ENCODE data around the gene TIMM23. TPM values are rescaled to one million over a fixed set of nuclear protein-coding genes. Genes with fewer than 3 reads are reported as not detected.
"Not testable (repeated sequence)": the region's sequence is repeated elsewhere in the genome, so short reads cannot be mapped to it uniquely, and the experiment has no call there.

Gene TIMM23
- total RNA-seq, 2 donors from 2014 or later: 59.2 to 80.5 TPM

DNA sequence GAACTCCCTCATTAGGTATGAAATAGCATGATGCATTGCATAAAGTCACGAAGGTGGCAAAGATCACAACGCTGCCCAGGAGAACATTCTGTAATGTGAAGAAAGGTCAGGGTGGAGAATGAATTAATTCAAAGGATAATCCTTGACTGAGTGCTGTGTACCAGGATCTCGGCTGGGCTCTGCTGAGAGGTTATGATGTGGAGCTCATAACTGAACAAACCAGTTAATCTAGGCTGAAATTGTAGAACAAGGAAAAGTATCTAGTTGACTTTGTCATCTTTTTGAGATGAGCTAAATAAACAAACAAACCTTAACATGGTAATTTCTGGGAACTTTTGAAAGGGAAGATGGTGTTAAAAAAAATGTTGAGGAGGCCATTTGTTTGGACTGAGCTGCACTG is 67.7 kb downstream of the TIMM23 start:
- DNase-seq: no peak
- ATAC-seq: no peak
- intact Hi-C loops (cut with DNase I): no loop called here

DNA sequence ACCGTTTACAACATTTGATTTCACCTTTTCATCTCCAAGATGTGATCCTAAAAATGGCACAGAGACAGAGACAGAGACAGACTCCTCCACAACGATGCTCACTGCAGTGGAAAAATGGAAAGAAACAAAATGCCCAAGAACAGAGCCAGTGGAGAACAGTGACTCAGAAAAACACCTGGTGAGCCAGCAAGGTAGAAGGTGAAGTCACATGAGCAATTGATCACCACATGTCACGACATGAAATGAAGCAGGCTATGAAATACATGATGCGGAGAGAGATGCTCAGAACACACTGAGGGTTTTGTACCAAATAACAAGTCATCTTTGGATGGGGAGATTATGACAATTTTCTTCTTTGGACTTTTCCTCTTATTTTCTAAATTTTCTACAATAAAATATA is 70.2 kb downstream of the TIMM23 start:
- ATAC-seq: no peak
- intact Hi-C loops (cut with DNase I): no loop called here
- DNase-seq: no peak

DNA sequence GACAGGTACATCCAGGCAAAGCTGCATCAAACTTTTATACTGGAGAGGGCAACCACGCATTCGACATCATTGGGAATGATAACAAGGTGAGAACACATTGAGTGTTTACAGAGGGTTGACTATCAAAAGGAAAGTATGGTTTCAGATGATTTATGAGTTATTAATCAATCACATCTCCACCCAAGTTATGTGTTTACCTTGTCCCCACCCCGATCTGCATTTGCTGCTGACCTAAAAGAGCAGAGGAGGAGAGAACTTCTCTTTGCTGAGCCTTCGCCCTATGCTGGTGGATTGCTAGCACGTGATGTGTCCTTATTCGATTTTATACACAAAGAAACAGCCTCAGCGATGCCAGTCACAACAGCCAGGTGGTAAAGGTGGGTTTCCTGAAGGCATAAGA is 74.0 kb downstream of the TIMM23 start, which contains the start of gene MSMB:
MSMB (minus strand) TSS at position 9 of the 400 bp plus-strand sequence. CDS start 32 bp downstream, outside the sequence.
- intact Hi-C loops (cut with DNase I): no loop called here
- DNase-seq (no peak), ATAC-seq (no peak)

DNA sequence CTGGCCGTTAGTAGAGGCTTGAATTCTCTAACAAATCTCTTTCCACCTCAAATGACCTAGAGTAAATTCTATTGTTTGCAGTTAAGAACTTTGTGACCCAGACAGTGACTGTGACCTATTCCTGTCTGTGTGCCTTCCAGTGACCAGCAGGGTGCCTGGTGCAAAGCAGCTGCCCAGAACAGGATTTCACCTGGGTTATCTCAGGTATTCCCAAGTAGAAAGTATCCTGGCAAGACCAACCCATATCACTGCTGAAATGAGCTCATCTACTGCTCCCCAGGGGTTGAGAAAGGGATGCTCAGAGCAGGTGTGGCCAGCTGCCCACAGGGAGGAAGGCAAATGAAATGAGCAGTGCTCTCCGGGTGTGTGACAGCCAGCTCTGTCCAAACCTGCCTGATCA is 75.9 kb downstream of the TIMM23 start:
- intact Hi-C loops (cut with DNase I): no loop called here
- no peak for ATAC-seq
- DNase-seq: no peak

DNA sequence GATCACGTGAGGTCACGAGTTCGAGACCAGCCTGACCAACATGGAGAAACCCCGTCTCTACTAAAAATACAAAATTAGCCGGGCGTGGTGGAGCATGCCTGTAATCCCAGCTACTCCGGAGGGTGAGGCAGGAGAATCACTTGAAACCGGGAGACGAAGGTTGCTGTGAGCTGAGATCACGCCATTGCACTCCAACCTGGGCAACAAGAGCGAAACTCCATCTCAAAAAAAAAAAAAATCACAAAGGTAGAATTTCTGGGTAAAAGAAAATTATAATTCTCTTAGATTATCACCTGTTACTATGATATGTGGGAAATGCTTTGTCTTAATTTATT is 77.2 kb downstream of the TIMM23 start:
- ATAC-seq; DNase-seq; intact Hi-C loops (cut with DNase I): not testable (repeated sequence)

DNA sequence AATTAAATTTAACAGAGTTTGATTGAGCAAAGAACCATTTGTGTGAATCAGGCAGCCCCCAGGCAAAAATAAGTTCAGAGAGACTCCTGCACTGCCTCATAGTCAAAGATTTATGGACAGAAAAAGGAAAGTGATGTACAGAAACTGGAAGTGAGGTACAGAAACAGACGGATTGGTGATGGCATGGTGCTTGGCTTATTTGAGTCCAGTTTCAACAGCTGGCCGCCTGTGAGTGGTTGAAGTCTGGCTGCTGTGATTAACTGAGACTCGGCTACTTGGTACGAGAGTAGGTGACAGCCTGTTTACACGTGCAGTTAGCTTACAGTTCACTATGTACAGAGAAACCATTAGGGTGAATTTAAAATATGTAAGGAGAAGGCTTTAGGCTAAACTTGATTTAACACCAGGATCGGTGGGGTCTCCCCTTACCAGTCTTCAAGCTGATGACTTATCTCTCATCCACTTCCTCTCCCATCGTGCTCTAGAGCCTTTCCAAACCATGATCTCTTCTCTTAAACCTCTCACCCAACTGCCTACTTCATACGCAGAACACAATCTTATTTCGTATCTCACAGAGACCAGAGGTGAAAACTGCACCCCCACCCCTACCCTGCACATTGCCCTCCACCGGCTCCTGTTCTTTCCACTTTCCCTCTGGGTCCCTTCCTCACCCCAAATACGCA is 78.8 kb downstream of the TIMM23 start:
- ATAC-seq (no peak), DNase-seq (no peak)
- intact Hi-C loops (cut with DNase I): no loop called here

DNA sequence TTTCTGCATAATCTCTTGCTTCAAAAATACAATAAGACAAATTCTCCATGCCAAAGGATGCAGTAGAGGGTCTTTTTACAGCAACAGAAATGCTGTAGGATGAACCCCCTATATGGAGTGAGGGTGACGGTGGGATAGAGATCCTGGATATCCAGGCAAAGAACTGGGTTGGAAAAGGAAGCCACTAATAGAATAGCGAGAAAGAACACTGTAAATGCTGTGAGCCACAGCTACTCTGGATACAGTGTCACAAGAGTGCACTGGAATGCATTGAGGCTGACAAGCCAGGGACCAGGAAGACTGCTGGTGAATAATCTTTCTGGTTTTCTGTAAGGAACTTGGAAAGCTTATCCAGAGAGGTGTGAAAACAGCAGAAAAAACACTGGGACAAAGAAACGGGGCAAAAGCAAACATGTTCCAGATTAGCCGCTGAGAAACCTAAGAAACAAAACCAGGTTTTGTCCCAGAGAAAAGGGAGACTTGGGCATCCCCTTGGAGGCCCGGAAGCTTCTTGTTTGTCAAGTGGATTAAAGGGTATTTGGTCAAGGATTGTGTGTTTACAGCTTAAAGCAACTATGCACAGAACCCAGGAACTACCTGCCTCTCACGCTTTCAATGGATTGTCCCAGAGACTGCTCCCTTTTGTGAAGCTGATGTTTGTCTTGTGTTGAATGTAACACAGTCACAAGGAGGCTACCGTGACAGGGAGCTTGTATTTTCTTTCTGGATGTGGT is 79.9 kb downstream of the TIMM23 start:
- ATAC-seq (no peak), DNase-seq (no peak)
- intact Hi-C loops (cut with DNase I): no loop called here

DNA sequence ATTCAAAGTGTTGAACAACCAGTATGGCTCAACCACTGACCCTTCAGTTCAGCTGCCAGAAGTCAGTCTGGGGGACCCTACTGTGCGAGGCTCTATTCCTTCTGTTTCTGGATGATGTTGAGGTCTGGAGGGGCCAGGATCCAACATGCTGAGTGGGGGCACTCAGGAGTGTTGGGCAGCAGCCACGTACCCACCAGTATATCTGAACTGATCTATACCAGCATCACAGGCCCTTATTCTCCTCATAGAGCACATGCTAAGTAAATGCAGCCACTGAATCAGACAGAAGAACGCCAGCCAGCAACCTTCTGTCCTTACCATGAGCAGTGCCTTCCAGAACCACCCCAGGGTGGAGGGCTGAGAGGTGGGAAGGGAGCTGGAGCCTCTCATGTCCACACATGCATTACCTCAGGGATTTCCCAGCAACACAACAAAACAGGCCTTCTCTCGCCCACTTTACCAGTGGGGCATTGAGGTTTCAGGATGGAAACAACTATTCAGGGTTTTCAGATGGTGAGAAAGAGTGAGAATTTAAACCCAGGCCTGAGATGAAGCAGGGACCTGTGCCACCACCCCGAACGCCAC is 80.6 kb downstream of the TIMM23 start:
- ATAC-seq (no peak), DNase-seq (no peak)
- intact Hi-C loops (cut with DNase I): no loop called here

Other genes starting within 250 kb of the TIMM23 start
- gene WASHC2C, start 245.2 kb upstream of the TIMM23 start, total RNA-seq: 10 to 100 TPM; 34.6 to 46.2 TPM
- 1 to 10 TPM; 7.7 to 9.2 TPM for gene AGAP4, start 125.0 kb upstream of the TIMM23 start, total RNA-seq
- 100 to 1,000 TPM; 178 to 206 TPM for gene NCOA4, start 58.1 kb downstream of the TIMM23 start, total RNA-seq
- not detected for gene MSMB, start 73.8 kb downstream of the TIMM23 start, total RNA-seq

Measured in left cardiac atrium (tissue), 4 donors.